HEK293 (cell line): ENCODE results near the gene ERLEC1.

Source experiments
- IKZF3 ChIP-seq: fragments of 450-650 bp; IDR thresholded peaks from 2 replicates; pipeline ENCODE4 v1.5.0; 2018; ENCODE audit warnings: missing biosample characterization, mild to moderate bottlenecking, missing genetic modification characterization, moderate library complexity
- KLF17 ChIP-seq: fragments of 450-650 bp; formaldehyde crosslinking; IDR thresholded peaks from 2 replicates; pipeline ENCODE4 v1.5.1; 2016; ENCODE audit warnings: missing biosample characterization, missing genetic modification characterization
- MZF1 ChIP-seq: fragments of 450-650 bp; formaldehyde crosslinking; IDR thresholded peaks from 2 replicates; pipeline ENCODE4 v1.5.1; 2017; ENCODE audit warnings: missing biosample characterization, missing genetic modification characterization, borderline replicate concordance
- PRDM10 ChIP-seq: fragments of 450-650 bp; formaldehyde crosslinking; IDR thresholded peaks from 2 replicates; pipeline ENCODE4 v1.5.1; 2016; ENCODE audit warnings: missing biosample characterization, missing genetic modification characterization
- PRDM6 ChIP-seq: fragments of 450-650 bp; formaldehyde crosslinking; IDR thresholded peaks from 2 replicates; pipeline ENCODE4 v1.5.1; 2017; ENCODE audit warnings: missing biosample characterization, missing genetic modification characterization
- REPIN1 ChIP-seq: fragments of 450-650 bp; formaldehyde crosslinking; IDR thresholded peaks from 2 replicates; pipeline ENCODE4 v1.5.1; 2017; ENCODE audit warnings: missing biosample characterization, missing genetic modification characterization, low read depth
- SCRT1 ChIP-seq: fragments of 450-650 bp; formaldehyde crosslinking; IDR thresholded peaks from 2 replicates; pipeline ENCODE4 v1.5.1; 2016; ENCODE audit warnings: missing biosample characterization, missing genetic modification characterization, borderline replicate concordance
- SP7 ChIP-seq: fragments of 450-650 bp; formaldehyde crosslinking; IDR thresholded peaks from 2 replicates; pipeline ENCODE4 v1.5.1; 2016; ENCODE audit warnings: missing biosample characterization, missing genetic modification characterization
- WT1 ChIP-seq: fragments of 450-650 bp; formaldehyde crosslinking; IDR thresholded peaks from 2 replicates; pipeline ENCODE4 v1.5.1; 2016; ENCODE audit warnings: missing biosample characterization, missing genetic modification characterization
- ZBTB10 ChIP-seq: fragments of 450-650 bp; formaldehyde crosslinking; IDR thresholded peaks from 2 replicates; pipeline ENCODE4 v1.5.1; 2016; ENCODE audit warnings: missing biosample characterization, missing genetic modification characterization
- ZBTB49 ChIP-seq: fragments of 450-650 bp; formaldehyde crosslinking; IDR thresholded peaks from 2 replicates; pipeline ENCODE4 v1.5.1; 2016; ENCODE audit warnings: missing biosample characterization, missing genetic modification characterization, low read depth
- ZNF112 ChIP-seq: fragments of 450-650 bp; formaldehyde crosslinking; IDR thresholded peaks from 2 replicates; pipeline ENCODE4 v1.5.0; 2017; ENCODE audit warnings: missing biosample characterization, missing genetic modification characterization
- ZNF140 ChIP-seq: fragments of 450-650 bp; formaldehyde crosslinking; IDR thresholded peaks from 2 replicates; pipeline ENCODE4 v1.5.1; 2016; ENCODE audit warnings: missing biosample characterization, missing genetic modification characterization
- ZNF16 ChIP-seq: fragments of 450-650 bp; formaldehyde crosslinking; IDR thresholded peaks from 2 replicates; pipeline ENCODE4 v1.5.1; 2016; ENCODE audit warnings: low read depth, missing biosample characterization, missing genetic modification characterization
- ZNF169 ChIP-seq: fragments of 450-650 bp; formaldehyde crosslinking; IDR thresholded peaks from 2 replicates; pipeline ENCODE4 v1.5.1; 2016; ENCODE audit warnings: missing biosample characterization, missing genetic modification characterization
- ZNF202 ChIP-seq: fragments of 450-650 bp; formaldehyde crosslinking; IDR thresholded peaks from 2 replicates; pipeline ENCODE4 v1.5.1; 2016; ENCODE audit warnings: missing biosample characterization, missing genetic modification characterization, borderline replicate concordance
- ZNF239 ChIP-seq: fragments of 450-650 bp; formaldehyde crosslinking; IDR thresholded peaks from 2 replicates; pipeline ENCODE4 v1.5.1; 2016; ENCODE audit warnings: missing biosample characterization, missing genetic modification characterization
- ZNF24 ChIP-seq: fragments of 450-650 bp; formaldehyde crosslinking; IDR thresholded peaks from 2 replicates; pipeline ENCODE4 v1.5.1; 2016; ENCODE audit warnings: missing biosample characterization, missing genetic modification characterization
- ZNF292 ChIP-seq: fragments of 450-650 bp; formaldehyde crosslinking; IDR thresholded peaks from 2 replicates; pipeline ENCODE4 v1.5.1; 2016; ENCODE audit warnings: low read depth, missing biosample characterization, missing genetic modification characterization, borderline replicate concordance
- ZNF416 ChIP-seq: fragments of 450-650 bp; formaldehyde crosslinking; IDR thresholded peaks from 2 replicates; pipeline ENCODE4 v1.5.1; 2016; ENCODE audit warnings: missing biosample characterization, missing genetic modification characterization
- ZNF521 ChIP-seq: fragments of 450-650 bp; formaldehyde crosslinking; IDR thresholded peaks from 2 replicates; pipeline ENCODE4 v1.5.1; 2017; ENCODE audit warnings: missing biosample characterization, mild to moderate bottlenecking, missing genetic modification characterization
- ZNF571 ChIP-seq: fragments of 450-650 bp; formaldehyde crosslinking; IDR thresholded peaks from 2 replicates; pipeline ENCODE4 v1.5.0; 2017; ENCODE audit warnings: missing biosample characterization, missing genetic modification characterization
- ZNF704 ChIP-seq: fragments of 450-650 bp; formaldehyde crosslinking; IDR thresholded peaks from 2 replicates; pipeline ENCODE4 v1.5.1; 2016; ENCODE audit warnings: missing biosample characterization, missing genetic modification characterization
- ZNF768 ChIP-seq: fragments of 450-650 bp; formaldehyde crosslinking; IDR thresholded peaks from 2 replicates; pipeline ENCODE4 v1.5.1; 2018; ENCODE audit warnings: missing biosample characterization, mild to moderate bottlenecking, missing genetic modification characterization
- ZNF791 ChIP-seq: fragments of 450-650 bp; formaldehyde crosslinking; IDR thresholded peaks from 2 replicates; pipeline ENCODE4 v1.5.1; 2016; ENCODE audit warnings: missing biosample characterization, missing genetic modification characterization
- ZNF837 ChIP-seq: fragments of 450-650 bp; formaldehyde crosslinking; IDR thresholded peaks from 2 replicates; pipeline ENCODE4 v1.5.1; 2016; ENCODE audit warnings: missing biosample characterization, missing genetic modification characterization
- ZSCAN16 ChIP-seq: fragments of 450-650 bp; formaldehyde crosslinking; IDR thresholded peaks from 2 replicates; pipeline ENCODE4 v1.5.1; 2016; ENCODE audit warnings: missing biosample characterization, missing genetic modification characterization

Gene ERLEC1

GRCh38 chr2:53786705-53787613 lies at the start of gene ERLEC1, which contains the start of gene ASB3 (continued):
- TF ChIP-seq PRDM6 (tag by site-specific recombination), result no peak
- TF ChIP-seq ZNF112, result no peak
- no peak for TF ChIP-seq IKZF3 (tag by site-specific recombination)
- peak; percentile 58 for TF ChIP-seq SP7 (tag by site-specific recombination)
- peak; percentile 88 for TF ChIP-seq ZNF24 (tag by site-specific recombination)
- TF ChIP-seq ZNF704 (tag by site-specific recombination), result no peak
- TF ChIP-seq PRDM10 (tag by site-specific recombination), result peak; percentile 60
- TF ChIP-seq REPIN1 (tag by site-specific recombination), result no peak
- TF ChIP-seq ZNF292, result no peak
- TF ChIP-seq ZNF791 (tag by site-specific recombination), result no peak
- no peak for TF ChIP-seq ZNF169 (tag by site-specific recombination)
- no peak for TF ChIP-seq ZNF16 (tag by site-specific recombination)
- TF ChIP-seq KLF17 (tag by site-specific recombination), result no peak
- no peak for TF ChIP-seq SCRT1 (tag by site-specific recombination)
- TF ChIP-seq ZNF521 (tag by site-specific recombination), result no peak
- no peak for TF ChIP-seq ZNF202 (tag by site-specific recombination)
- TF ChIP-seq MZF1, result peak; percentile 94
- TF ChIP-seq ZBTB10 (tag by site-specific recombination), result no peak
- no peak for TF ChIP-seq ZBTB49
- TF ChIP-seq WT1 (tag by site-specific recombination), result no peak
- TF ChIP-seq ZNF768 (tag by site-specific recombination), result no peak
- TF ChIP-seq ZNF140 (tag by site-specific recombination), result no peak
- no peak for TF ChIP-seq ZNF571 (tag by site-specific recombination)
- TF ChIP-seq ZNF416 (tag by site-specific recombination), result no peak
- no peak for TF ChIP-seq ZNF837 (tag by site-specific recombination)
- no peak for TF ChIP-seq ZNF239 (tag by site-specific recombination)
- TF ChIP-seq ZSCAN16 (tag by site-specific recombination), result no peak
